ENCODE measurements around the gene FAM89B. TPM values are rescaled to one million over a fixed set of nuclear protein-coding genes. Genes with fewer than 3 reads are reported as not detected.

The FAM89B gene
- total and polyA plus RNA-seq, 2 donors (not counting 3 experiments of a cell fraction or from before 2014, with no cell fraction given) = 63.1 to 153 TPM

DNA sequence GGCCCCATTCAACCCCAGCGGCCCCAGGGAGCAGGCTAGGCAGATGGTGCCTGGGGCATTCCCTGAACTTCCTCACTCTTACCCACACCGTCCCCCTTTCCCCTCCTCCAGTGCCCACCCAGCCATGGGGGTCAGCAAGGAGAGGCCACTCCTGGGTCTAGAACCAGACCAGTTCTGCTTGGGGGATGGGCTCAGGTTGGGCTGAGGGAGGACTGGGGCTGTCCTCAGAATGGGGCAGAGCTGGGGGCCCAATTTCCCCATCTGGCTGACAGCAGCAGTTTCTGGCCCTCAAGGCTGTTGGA lies 35.1 kb upstream of the FAM89B start:
- no TSS peak for BruUV-seq (replicated peaks)
- dilution Hi-C loops (cut with MboI; ENCODE audit: extremely low pct_ligation_motif_present, low sequenced_read_pairs) = no loop called here
- intact Hi-C loops (cut with micrococcal nuclease) = no loop called here

More for the DNA sequence above, 35.1 kb upstream of the FAM89B start:
- H3K36me3 ChIP-seq (ENCODE audit: control insufficient read depth in 2 of 2, extremely low read depth in 1 of 2, insufficient read depth in 2 of 2, low read length in 2 of 2) = peaks cover 3 to 31% of the 10 kb centered on the region in 2 experiments
- DNase-seq (ENCODE audit: low read depth, low spot score) (no peak), FAIRE-seq (no peak)
- no peak overlapping the region for H3K4me3 ChIP-seq (replicated peaks in 1 of 3; ENCODE audit: insufficient read depth in 1 of 3, low read depth in 1 of 3, low read length in 3 of 3)
- no peak for TF ChIP-seq POLR2A (IDR thresholded peaks at IDR 0.05; ENCODE audit: low read depth, low read length)
- no peak for TF ChIP-seq GATA2 (IDR thresholded peaks at IDR 0.05; ENCODE audit: insufficient read depth, insufficient read length, low read depth, low read length)
- no peak for TF ChIP-seq POLR2AphosphoS5 (IDR thresholded peaks at IDR 0.05; ENCODE audit: insufficient read depth, low read depth, low read length)
- no peak for TF ChIP-seq CTCF (IDR thresholded peaks at IDR 0.05; ENCODE audit: extremely low read depth in 1 of 2, insufficient read depth in 1 of 2, low read depth in 1 of 2, low read length in 2 of 2)
- no peak for TF ChIP-seq FOS (IDR thresholded peaks at IDR 0.05; ENCODE audit: borderline replicate concordance, insufficient read depth, low read length)
- TF ChIP-seq JUN (IDR thresholded peaks at IDR 0.05; ENCODE audit: borderline replicate concordance, insufficient read depth, insufficient read length, low read depth) = no peak
- TF ChIP-seq MAX (IDR thresholded peaks at IDR 0.05; ENCODE audit: insufficient read depth, insufficient read length) = no peak
- no peak for TF ChIP-seq MYC (IDR thresholded peaks at IDR 0.05; ENCODE audit: low read depth, low read length)
- TF ChIP-seq EZH2 (IDR thresholded peaks at IDR 0.05; ENCODE audit: borderline replicate concordance, low read depth, low read length, severe bottlenecking) = no peak
- H3K27me3 ChIP-seq (ENCODE audit: control insufficient read depth in 2 of 2, insufficient read depth in 2 of 2, low read length in 2 of 2) = no peaks in the 10 kb centered on the region
- no peak overlapping the region for H2AFZ ChIP-seq (ENCODE audit: low read depth, low read length)
- H3K4me1 ChIP-seq (ENCODE audit: control insufficient read depth, extremely low read depth, insufficient read depth, low read length) = peaks cover 6% of the 10 kb centered on the region
- H3K27ac ChIP-seq (ENCODE audit: insufficient read depth, low read depth, low read length) = no peak overlapping the region
- POLR2A ChIA-PET = no interaction called here
- H3K79me2 ChIP-seq (ENCODE audit: control insufficient read depth, insufficient read depth, low read length) = no peaks in the 10 kb centered on the region
- H3K4me2 ChIP-seq (ENCODE audit: insufficient read depth, low read length) = no peak overlapping the region
- no peaks in the 10 kb centered on the region for H4K20me1 ChIP-seq (replicated peaks; ENCODE audit: control insufficient read depth, extremely low read depth, insufficient read depth, low read length)
- H3K9ac ChIP-seq (replicated peaks; ENCODE audit: extremely low read depth, insufficient read depth, low read length) = no peak overlapping the region
- CTCF ChIA-PET = interaction anchor here (0.9 to 6.1 kb wide), 4 partner anchors 33 to 57 kb away, joined by 3 to 206 read pairs (median 5); partner anchors contain the start of genes FAM89B, KCNK7 and ZNRD2
- no peaks in the 10 kb centered on the region for H3K9me1 ChIP-seq (replicated peaks; ENCODE audit: control insufficient read depth, extremely low read depth, insufficient read depth, low read length)
- H3K9me3 ChIP-seq (replicated peaks; ENCODE audit: control insufficient read depth, insufficient read depth, low read length) = no peaks in the 10 kb centered on the region

Data from endothelial cell of umbilical vein (primary cell).